RWPE2 (cell line): ENCODE measurements around the gene NEURL3.

Experiments
- ATAC-seq: fragments of 200-7000 bp; cut with Tn5 transposase; 3 replicates; pipeline ENCODE4 v1.9.1; 2021; ENCODE audit warnings: low read depth
- DNase-seq: peaks from one replicate; pipeline ENCODE4 v3.0.0-alpha.2; 2020; ENCODE audit warnings: low spot score
- H3K27ac ChIP-seq: fragments of 450-650 bp; 2 replicates; pipeline ENCODE4 v1.5.1; 2017; ENCODE audit warnings: mild to moderate bottlenecking; ENCODE audit not compliant: poor library complexity, severe bottlenecking
- H3K27me3 ChIP-seq: fragments of 250-450 bp; sonication (Bioruptor Pico); 2 replicates; pipeline ENCODE4 v1.5.1; 2021; ENCODE audit warnings: mild to moderate bottlenecking, moderate library complexity; ENCODE audit not compliant: insufficient read depth, poor library complexity, severe bottlenecking
- H3K36me3 ChIP-seq: fragments of 250-450 bp; sonication (Bioruptor Pico); 2 replicates; pipeline ENCODE4 v1.5.1; 2020; ENCODE audit warnings: low read depth, mild to moderate bottlenecking, moderate library complexity
- H3K4me1 ChIP-seq: fragments of 250-450 bp; sonication (Bioruptor Pico); 2 replicates; pipeline ENCODE4 v1.5.1; 2021; ENCODE audit warnings: mild to moderate bottlenecking, moderate library complexity; ENCODE audit not compliant: insufficient read depth, poor library complexity, severe bottlenecking
- H3K4me3 ChIP-seq: fragments of 250-450 bp; sonication (Bioruptor Pico); 2 replicates; pipeline ENCODE4 v1.5.1; 2021; ENCODE audit warnings: mild to moderate bottlenecking, moderate library complexity; ENCODE audit not compliant: severe bottlenecking
- H3K9me3 ChIP-seq: fragments of 250-450 bp; sonication (Bioruptor Pico); 2 replicates; pipeline ENCODE4 v1.5.1; 2021; ENCODE audit warnings: mild to moderate bottlenecking, moderate library complexity; ENCODE audit not compliant: severe bottlenecking
- TF ChIP-seq, protein P1 (sequence below): fragments of 450-650 bp; IDR thresholded peaks from one replicate; pipeline ENCODE4 v1.5.1; 2017; ENCODE audit warnings: mild to moderate bottlenecking, moderate library complexity; ENCODE audit not compliant: poor library complexity, severe bottlenecking

NEURL3 gene

DNA sequence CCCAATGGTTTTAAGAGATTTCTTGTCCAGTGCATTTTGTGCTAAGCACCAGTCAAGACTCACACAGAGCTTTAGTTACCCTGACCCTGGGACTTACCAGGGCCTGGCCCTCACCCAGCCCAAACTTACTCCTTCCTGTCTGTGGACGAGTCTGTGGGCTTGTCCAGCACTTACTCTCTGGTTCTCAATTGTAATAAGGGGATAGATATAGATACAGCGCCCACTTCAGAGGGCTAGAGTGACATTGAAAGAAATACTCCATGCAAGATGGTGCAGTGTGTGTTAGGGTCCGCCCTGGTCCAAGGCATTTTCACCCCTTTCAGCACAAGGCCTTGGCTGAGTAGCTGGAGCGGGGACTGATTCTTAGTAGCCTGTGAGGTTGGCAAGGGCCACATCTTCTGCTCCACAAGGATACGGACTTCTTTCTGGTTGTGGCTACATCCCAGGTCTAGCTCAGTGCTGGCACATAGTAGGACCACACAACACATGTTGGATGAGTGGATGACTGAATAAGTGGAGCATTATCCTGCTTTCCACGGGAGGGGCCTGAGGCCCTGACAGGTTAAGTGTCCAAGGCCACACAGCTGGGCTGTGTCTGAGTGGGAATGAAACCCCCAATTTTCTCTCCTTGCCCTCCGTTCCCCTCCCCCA lies 27.6 kb upstream of the NEURL3 start:
- Histone ChIP-seq H3K27ac (peak overlapping the region; percentile 48), H3K4me1 (peaks cover 36% of the 10 kb centered on the region), H3K4me3 (no peak overlapping the region), H3K36me3 (no peaks in the 10 kb centered on the region), H3K9me3 (no peaks in the 10 kb centered on the region), H3K27me3 (no peaks in the 10 kb centered on the region)
- ATAC-seq (no peak), DNase-seq (no peak)
- TF ChIP-seq, protein P1, sequence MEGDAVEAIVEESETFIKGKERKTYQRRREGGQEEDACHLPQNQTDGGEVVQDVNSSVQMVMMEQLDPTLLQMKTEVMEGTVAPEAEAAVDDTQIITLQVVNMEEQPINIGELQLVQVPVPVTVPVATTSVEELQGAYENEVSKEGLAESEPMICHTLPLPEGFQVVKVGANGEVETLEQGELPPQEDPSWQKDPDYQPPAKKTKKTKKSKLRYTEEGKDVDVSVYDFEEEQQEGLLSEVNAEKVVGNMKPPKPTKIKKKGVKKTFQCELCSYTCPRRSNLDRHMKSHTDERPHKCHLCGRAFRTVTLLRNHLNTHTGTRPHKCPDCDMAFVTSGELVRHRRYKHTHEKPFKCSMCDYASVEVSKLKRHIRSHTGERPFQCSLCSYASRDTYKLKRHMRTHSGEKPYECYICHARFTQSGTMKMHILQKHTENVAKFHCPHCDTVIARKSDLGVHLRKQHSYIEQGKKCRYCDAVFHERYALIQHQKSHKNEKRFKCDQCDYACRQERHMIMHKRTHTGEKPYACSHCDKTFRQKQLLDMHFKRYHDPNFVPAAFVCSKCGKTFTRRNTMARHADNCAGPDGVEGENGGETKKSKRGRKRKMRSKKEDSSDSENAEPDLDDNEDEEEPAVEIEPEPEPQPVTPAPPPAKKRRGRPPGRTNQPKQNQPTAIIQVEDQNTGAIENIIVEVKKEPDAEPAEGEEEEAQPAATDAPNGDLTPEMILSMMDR, result no peak

DNA sequence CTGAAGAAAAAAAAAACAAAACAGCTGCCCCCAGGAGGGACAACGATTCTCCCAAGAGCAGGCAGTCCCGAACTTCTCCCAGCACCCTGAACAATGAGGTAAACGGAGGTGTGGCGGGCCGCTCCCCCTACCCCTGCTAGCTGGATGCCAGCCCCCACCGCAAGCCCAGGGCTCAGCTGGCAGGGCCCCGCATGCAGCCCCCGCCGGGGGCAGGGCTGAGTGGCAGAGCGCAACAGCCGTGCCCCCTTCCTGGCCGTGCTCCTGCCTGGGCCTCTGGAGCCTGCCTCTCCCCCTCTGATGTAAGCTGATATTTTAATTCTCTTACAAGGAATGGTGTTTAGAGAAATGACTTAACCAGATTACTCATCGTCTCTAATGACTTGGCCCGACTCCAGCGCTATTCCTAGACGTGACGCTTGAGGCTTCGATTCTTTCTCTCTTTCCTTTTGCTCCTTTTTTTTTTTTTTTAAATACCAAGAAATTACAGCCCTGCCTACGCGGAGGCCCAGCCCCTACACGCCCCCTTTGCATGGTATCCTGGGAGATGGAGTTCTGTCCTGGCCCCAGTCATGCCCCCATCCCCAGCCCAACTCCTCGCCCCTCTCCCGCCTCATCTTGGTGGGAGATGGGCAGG lies 26.8 kb upstream of the NEURL3 start:
- peak; percentile 63 for ATAC-seq
- H3K27me3 ChIP-seq, result no peaks in the 10 kb centered on the region
- no peak overlapping the region for H3K4me3 ChIP-seq
- TF ChIP-seq, protein P1, result no peak
- peak; percentile 93 for DNase-seq
- H3K27ac ChIP-seq, result peak overlapping the region; percentile 48
- H3K36me3 ChIP-seq, result no peaks in the 10 kb centered on the region
- no peaks in the 10 kb centered on the region for H3K9me3 ChIP-seq
- peaks cover 36% of the 10 kb centered on the region for H3K4me1 ChIP-seq

DNA sequence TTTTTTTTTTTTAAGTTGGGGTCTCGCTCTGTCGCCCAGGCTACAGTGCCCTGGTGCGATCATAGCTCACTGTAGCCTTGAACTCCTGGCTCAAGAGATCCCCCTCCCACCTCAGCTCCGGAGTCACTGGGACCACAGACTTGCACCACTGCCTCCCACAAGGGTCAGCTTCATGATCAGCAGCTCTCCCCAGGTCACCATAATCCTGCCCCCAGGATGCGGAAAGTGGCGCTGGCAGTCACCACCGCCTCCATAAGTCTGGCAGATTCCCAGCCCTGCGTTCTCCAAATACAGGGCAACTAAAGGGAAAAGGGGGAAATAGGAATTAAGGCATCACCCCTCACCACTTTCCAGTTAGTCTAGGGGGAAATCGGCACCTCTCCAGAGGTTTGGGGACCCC lies 26.2 kb upstream of the NEURL3 start:
- TF ChIP-seq, protein P1, result no peak
- no peaks in the 10 kb centered on the region for H3K27me3 ChIP-seq
- no peaks in the 10 kb centered on the region for H3K9me3 ChIP-seq
- DNase-seq (no peak), ATAC-seq (no peak)
- no peak overlapping the region for H3K27ac ChIP-seq
- H3K4me1 ChIP-seq, result peaks cover 36% of the 10 kb centered on the region
- no peaks in the 10 kb centered on the region for H3K36me3 ChIP-seq
- H3K4me3 ChIP-seq, result no peak overlapping the region

DNA sequence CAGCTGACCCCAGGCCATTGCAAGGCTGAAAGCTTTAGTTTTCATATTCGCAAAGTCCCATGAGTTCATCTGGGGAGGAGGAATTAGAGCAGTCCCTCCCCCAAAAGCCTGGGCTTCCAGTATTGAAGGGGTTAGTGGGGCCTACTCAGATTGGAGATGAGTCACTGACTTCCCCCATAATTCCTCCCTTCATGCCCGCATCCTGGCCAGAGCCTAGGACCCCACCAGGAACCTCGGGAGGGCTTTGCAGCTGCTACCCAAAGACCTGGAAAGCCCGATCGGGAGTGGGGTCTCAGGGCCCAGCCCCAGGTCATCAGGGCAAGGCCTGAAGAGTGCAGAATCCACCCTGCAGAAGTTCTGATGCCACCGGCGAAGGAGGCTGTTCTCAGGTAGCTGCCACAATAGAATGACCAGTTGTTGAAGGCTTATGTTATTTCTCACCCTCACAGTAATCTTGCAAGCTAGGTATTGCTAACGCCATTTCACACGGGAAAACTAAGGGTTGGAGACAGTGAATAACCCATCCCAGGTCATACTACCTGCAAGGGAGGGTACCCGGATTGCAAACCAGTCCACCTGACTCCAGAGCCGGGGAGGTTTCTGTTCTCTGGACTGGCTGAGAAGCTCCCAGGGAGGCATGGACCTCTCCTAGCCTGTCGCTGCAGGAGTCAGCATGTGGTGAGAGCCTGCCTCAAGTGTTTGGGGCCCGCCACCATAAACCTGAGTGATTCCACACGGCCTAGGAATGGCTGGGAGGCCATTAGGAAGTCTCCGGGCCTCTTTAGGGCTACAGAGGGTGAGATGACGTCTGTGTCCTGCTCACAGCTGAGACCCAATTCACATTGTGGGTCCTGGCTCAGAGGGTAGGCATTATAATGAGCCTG lies 25.6 kb upstream of the NEURL3 start:
- DNase-seq (no peak), ATAC-seq (no peak)
- H3K4me1 ChIP-seq, result peaks cover 36% of the 10 kb centered on the region
- no peaks in the 10 kb centered on the region for H3K27me3 ChIP-seq
- no peak overlapping the region for H3K4me3 ChIP-seq
- no peaks in the 10 kb centered on the region for H3K9me3 ChIP-seq
- no peak overlapping the region for H3K27ac ChIP-seq
- TF ChIP-seq, protein P1, result no peak
- H3K36me3 ChIP-seq, result no peaks in the 10 kb centered on the region
